ENCODE results near the gene ILDR1. TPM values are rescaled to one million over a fixed set of nuclear protein-coding genes. Genes with fewer than 3 reads are reported as not detected.
A peak's percentile ranks its signal among the peaks of the same experiment; 100 is the strongest.

ILDR1 gene
- total RNA-seq, 1 donor from 2014 or later = not detected

DNA sequence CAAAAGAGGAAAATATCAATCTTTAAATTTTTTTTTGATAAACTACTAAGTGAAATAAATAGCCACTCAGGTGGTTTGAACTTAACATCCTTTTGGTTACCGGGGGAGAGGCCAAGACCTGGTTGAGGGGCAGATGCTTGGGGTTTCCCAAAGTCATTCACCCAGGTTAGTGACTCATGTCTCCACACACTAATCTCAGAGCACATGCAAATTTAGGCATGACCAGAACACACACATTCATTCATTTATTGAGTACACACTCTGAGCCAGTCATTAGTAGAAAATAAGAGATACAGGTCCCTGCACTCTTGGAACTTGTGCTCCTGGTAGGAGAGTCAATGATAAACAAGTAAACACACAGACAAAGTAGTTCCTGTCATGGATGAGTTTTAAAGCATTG is 7.3 kb downstream of the ILDR1 start:
- DNase-seq = no peak

DNA sequence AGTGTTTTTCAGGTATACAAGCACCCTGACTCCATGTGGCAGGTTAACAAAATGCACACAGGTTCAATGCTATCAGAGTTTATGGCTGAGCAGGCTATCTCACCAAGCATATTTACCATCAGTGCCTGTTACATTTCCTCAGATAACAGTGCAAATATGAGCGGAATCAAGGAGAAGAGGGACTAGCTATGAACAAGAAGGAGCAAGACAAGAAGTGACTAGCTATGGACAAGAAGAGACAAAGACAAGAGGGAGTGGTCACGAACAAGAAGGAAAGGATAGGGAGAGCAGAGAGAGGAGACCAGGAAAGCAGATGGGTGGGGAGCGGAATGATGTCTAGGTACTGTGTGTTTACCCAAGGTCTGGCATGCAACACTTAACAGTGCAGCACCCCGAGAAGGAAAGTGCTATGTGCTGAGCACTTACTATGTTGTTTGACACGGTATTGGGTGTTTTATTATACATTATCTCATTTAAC is 8.6 kb downstream of the ILDR1 start:
- no peak for DNase-seq

DNA sequence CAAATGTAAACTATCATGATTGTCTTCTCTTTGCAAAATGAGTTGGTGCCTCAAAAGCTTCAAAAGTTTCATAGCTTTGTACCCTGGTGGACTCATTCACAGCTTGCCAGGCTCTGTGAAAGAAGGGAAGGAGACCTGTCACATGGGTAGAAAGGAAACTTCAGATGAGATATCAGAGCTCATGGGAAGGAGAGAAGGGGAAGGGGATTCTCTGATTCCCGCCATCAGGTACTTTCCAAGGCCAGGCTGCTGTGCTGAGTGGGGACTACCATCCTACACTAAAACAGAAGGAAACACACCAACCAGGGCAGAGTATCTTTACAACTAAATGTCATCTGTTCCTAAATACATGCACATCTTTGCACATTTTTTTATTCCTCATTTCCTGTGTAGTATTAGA is 9.2 kb downstream of the ILDR1 start:
- DNase-seq = no peak

DNA sequence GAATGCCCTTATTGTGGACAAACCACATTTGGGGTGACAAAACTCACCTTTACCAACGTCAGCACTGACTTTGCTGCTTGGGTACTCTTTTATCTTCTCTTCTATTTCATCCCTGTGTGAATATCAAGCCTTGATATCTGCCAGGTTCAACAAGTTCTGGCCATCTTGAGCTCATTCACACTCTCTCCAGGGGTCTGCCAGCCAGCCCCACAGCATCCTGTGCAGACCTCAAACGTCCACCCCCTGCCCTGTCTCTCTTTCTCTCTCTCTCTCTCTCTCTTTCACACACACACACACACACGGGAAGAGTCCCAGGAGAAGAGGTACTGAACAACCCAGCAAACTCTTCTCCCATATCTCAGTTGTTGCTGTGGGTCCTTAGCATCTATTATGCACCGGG is 10.7 kb downstream of the ILDR1 start:
- DNase-seq = no peak

DNA sequence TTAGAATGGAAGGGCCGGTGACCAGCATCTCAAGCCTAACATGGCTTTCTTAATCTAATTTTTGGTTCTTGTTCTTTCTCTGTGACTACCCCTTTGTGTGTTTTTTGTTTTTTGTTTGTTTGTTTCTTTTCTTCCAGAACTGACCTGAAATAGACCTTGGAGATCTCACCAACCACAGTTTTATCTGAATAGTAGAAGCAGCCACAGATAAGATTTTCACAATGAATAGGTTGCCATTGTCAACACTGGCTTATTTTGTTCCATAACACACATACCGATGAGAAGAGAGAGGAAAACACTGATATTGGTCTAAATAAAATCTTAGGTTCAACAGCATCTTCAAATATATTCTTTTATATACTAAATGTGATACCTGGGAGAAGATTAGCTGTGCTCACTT is 11.5 kb downstream of the ILDR1 start:
- no peak for DNase-seq

DNA sequence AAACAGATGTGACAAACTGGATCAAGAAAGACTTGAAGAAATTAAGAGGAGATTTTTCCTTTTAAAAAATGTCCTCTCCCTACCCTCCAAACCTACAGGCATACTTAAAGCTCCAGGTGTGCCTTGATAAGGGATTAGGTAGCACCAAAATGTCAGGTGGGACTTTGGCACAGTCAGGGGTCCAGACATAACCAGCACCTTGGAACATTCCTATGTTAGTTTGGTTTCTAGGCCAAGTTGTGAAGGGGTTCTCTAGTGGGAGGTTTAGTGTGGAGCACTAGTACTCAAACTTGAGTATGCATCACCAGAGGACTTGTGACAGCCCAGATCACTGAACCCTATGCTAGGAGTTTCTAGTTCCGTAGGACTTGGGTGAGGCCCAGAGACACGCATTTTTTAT is 13.9 kb downstream of the ILDR1 start:
- DNase-seq = no peak

DNA sequence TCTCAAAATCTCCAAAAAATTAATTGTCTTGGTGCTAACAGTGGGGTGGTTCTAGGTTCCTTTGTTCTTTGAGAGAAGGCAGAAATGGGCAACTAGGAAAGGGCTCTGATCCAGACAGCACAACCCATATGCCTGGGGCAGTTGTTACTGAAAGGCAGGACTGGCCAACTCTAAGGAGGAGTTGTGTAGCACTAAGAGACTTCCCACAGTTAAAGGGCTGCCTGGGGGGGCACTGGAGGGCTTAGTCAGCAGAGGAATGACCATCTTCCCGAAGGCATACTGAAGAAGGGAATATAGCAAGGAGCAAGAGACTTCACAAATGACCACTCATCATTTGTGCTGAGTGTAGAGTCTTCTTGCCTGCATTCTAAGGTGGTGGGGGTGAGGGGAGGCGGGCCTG is 15.8 kb downstream of the ILDR1 start:
- no peak for DNase-seq

DNA sequence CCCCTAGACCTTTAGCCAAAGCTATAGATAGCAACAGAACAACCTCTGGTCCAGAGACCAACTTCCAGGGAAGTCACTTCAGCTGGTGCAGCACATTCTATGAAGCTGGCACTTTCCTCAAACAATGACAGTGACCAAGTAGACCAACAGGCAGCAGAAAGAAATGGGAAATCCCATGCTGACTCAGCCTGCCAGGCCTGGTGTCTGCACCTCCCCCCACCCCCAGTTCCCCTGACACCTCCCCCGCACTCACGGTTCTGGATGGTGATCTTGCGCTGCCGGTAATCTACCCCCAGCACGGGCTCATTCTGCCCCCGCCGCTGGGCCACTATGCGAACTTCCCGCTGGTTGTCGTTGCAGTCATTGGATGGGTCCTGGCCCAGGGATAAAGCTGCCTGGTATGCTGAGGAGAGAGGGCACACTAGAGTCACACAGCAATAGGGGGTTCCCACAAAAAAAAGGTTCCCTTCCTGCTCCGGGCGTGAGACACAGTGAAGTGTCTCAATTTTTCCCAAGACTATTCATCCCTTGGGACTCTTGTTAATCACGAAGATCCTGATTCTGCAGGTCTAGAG is 17.0 kb downstream of the ILDR1 start:
- no peak for DNase-seq

DNA sequence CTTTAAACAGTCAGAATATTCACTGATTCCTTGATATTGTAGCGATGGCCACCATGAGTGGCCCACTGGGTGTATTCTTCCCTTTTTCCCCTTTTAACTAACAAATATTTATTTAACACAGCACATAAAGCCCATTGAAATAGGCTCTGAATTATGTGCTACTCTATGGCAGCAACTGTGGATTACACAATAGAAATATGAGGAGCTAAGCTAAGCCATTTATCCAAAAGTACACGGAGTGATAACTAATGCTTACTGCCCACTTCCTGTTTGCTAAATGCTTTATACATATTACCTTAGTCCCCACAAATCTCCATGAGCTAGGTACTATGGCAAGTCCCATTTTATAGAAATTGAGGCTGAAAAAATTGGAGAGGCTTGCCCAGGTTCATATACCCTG is 17.9 kb downstream of the ILDR1 start:
- DNase-seq = no peak

DNA sequence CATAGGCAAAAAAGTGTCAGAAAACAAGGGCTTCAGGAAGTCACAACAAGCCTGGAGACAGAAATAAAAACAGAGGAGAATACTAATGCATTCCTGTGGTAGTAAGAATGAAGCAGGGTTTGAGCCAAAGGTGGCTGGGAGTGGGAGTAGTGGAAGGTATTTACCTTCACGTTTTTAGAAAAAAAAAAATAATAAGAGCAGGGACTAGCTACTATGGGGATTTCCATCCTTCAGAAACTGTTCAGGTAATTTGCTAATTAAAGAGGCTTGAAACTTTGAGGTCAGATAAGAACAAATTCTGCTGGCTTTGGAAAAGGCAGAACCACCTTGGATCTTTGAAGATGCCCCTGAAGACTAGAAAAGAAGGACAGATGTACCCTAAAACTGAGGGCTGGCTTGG is 18.4 kb downstream of the ILDR1 start:
- DNase-seq = no peak

DNA sequence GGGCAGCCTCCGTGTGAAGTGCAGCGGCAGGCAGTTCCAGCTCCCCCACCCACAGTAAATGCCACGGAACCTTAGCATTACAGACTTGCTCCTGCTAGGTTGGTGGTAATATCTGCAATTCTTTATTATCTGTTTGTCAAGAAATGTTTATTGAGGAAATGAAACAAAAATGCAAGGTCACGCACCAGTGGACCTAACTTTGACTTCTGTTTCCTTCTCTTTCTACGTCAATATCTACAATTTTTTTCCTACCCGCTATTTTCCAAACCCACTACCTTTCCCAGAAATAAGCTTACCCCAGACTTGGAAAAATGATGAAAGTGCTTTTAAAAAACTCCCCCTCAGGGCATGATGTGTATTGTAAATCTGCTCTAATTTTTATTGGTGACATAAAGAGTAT is 18.9 kb downstream of the ILDR1 start:
- DNase-seq = no peak

DNA sequence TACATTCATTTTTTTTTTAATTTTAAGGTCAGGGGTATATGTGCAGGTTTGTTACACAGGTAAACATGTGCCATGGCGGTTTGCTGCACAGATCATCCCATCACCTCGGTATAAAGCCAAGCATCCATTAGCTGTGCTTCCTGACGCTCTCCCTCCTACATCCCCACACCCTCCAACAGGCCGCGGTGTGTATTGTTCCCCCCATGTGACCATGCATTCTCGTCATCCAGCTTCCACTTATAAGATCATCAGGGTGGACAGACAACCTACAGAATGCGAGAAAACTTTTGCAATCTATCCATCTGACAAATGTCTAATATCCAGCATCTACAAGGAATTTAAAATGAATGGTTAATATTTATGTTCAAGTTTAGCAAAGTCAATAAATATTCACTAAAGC is 19.4 kb downstream of the ILDR1 start:
- no peak for DNase-seq

DNA sequence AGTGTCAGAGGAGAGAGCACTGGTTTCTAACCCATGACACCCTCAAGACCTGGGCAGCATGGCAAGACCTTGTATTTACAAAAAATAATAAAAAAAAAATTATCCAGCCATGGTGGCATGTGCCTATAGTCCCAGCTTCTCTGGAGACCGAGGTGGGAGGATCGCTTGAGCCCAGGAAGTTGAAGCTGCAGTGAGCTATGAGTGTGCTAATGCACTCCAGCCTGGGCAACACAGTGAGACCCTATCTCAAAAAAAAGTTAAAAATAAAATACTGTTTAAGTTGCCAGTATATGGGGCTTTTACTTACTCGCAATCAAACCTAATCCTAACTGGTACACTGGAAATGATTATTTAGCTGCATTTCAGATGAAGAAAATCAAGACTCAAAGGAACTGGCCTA is 20.2 kb downstream of the ILDR1 start:
- no peak for DNase-seq

DNA sequence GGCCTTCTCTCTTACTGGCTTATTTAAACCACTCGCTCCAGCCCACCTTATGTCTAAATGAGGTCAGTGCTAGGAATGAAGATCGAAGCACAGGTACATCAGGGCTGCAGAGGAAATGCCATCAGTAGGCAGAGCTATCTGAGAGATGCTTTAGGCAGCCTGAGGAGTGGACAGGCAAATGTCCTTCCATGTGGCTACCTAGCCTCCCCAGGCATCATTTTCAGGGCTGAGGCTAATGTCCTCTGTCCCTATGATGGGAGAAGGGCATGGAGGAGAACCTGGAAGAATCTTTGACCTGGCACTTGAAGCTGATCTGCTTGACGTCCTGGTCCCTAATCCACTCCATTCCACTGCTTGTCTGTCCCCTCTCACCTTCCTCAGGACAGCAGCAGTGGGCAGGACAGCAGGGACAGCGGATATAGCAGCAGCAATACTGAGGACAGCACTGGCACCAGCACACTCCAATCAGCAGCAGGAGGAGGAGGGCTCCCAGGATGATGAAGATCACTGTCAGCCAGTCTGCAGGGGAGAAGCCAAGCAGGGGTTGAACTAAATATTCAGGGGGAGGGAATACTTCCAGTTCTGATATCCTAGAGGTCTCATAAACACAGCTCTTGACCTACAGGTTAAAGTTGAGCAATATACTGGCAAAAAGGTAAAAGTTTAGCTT is 21.0 kb downstream of the ILDR1 start:
- no peak for DNase-seq

DNA sequence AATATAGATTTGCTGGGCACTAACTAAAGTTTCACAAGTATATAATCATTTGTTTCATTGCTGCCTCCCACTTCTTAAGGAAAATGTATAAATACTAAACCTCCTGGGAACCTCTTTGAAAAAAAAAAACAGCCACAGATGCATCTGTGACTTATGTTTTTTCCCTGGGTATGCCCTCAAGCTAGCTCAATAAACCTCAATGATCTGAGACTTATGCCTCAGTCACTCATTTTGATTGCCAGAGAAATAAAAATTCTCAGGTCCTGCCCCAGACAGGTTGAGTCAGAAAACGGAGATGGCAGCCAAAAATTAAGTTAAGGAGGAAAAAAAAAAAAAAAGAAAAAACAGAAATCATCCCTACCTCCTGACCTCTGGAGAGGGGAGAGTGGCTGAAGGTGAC is 22.1 kb downstream of the ILDR1 start:
- no peak for DNase-seq

DNA sequence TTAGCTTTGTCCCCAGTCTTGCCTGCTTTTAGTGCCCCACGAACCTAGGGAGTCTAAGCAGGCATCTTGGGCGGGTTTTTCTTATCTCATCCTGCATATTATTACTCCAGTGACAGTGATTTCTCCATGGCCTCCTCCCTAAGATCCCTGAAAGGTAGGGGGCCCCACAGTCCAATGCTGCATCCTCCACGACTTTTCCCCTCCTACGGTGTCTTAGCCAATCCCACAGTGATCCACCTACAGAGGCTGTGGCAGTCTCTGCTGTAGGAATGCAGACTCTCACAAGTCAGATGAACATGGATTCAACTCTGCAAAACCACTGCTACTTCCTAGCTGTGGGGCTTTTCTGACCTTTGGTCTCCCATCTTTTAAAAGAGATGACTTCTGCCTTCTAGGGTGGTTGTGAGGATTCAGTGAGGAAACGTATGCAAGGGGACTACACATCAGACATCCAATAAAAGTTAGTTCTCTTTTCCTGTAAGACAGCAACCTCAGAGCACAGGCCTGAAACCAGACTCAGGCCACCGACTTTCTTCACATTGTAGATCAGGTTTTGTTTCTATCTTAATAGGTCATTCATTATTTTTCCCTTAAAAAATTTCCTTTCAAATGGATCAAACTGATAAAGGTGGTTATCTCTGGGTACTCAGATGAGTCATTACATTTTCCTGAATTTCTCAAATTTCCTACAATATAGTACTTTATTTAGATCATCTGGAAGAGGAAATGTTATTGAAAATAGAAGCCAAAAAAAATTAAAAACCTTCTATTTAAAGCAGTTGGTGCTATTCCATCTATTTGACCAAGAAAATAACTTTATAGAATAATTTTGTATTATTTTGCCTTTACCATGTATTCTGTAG is 23.2 kb downstream of the ILDR1 start:
- DNase-seq = peak; percentile 9

DNA sequence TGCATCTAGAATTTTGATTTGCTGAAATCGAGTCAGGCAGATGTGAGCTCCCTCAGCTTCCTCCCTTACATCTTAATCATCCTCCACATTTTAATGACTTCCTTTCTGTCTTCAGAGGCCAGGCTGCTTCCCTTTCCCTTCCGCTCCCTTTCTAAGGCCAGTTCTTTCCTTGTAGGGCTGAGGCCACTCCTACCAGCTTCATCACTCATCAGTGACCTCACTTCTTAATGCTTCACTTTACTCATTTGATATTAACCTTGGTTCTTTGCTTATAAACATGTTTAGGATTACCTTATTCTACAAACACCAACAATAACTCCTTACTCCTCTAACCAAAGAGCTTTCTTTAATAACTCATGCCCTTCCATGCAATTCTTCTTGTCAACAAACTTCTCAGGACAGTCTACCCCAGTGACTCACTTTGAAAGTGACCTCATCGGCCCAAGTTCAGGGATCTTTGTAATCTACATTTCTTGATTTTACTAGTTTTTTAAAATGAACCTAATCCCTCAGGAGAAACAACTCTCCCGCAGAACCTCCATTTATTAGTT is 23.9 kb downstream of the ILDR1 start:
- DNase-seq = peak; percentile 83

DNA sequence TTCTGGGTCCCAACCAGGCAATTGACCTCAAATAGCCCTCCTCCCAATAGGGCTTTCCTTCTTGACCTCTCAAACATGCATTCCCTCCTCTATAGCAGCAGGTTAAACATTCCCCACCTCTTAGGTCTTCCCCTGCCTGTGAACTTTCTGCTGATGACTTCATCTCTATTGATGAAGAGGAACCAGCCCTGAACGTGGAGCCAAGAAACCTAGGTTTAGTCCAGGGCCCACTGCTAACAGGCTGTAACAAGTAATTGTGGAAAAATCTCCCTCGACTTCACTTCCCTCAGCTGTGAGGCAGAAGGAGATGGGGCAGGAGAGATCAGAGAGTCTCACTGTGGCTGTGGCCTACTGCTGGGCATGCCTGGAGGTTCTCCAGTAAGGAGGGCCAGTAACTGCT is 24.7 kb downstream of the ILDR1 start:
- peak; percentile 22 for DNase-seq

DNA sequence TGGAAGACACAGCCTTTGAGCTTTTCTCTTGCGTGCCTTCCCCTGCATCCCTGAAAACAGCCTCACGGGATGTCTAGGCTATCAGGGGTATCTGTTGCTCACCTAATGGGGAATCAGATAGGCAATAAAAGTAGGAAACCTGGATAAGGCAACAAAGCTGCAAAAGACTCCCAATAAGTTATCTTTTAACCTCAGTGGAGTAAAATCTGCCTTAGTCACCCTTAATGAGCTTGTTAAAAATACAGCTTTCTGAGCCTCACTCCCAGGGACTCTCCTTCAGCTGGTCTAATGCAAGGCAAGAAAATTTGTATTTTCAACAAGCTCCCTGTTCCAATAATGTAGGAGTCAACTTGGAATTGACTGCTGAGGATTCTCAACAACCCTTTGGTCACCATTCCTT is 25.6 kb downstream of the ILDR1 start:
- no peak for DNase-seq

DNA sequence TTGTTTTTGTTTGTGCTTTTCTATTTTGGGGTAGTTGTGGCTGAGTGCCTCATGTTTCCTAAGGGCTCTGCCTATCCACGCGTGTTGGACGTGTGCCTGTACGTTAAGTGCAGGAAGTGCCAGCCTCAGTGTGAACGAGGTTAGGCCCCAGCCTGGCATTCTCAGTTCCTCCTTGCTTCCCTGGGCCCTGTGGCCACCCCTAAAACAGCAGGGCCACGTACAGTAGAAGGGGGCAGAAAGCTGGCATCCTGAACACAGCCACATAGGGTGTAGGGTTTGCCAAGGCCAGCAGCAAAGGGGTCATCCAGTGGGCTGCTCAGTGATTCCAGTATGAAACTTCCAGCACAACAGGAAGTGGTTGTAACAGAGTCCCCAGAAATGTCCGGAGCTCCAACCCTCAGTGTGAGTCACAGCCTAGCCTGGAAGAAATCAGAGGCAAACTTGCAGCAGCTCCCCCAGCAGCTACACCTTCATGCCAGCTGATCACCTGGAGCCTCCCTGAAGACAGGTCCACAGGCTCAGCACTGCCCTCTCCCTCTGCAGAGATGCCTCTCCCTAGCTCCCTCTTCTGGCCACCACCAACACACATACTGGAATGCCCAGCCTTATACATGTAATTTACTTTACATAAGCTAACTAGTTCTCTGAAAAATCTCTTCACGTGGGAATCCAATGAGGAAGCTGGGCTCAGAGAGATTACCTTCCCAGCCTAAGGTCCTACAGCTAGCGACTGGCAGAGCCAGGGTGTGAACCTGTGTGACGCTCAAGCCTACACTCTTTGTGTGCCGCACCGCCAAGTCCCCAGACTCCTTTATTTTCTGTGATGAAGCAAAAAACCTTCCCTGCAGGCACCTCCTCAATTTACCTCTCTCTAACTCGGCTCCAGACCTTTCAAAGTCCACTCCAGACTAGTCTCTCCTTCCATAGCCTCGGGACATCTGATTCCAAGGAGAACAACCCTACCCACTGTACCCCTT is 26.6 kb downstream of the ILDR1 start:
- peak; percentile 62 for DNase-seq

DNA sequence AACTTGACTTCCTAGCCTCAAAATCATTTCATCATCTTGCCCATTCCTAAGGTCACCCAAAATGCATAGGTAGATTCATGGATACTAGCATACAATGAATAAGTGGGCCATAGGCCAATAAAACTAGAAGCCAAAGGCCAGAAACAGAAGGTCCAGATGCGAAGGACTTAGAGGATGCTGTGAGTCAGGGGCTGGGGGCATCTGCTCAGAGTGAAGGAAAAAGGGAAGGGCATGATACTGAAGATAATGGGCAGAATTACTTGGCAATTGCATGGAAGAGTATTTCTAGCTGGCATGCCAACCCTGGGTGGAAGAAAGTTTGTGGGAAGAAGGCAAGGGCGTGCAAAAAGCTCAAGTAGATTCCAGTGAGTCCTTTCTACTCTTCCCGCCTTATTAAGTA is 27.5 kb downstream of the ILDR1 start:
- DNase-seq = peak; percentile 1

Data from dermis blood vessel endothelial cell (primary cell).